SK-N-SH treated with all-trans-retinoic acid at 6 μM for 48 hours (cell line): ENCODE measurements around the gene ASIC4.
A peak's percentile ranks its signal among the peaks of the same experiment; 100 is the strongest.

Experiments
- ATAC-seq: fragments of 200-7000 bp; cut with Tn5 transposase; 3 replicates; pipeline ENCODE4 v1.9.1; 2020; ENCODE audit warnings: mild to moderate bottlenecking, moderate library complexity
- ARNTL ChIP-seq: fragments of 450-650 bp; formaldehyde crosslinking; IDR thresholded peaks from 2 replicates; pipeline ENCODE4 v1.5.0; 2020; ENCODE audit warnings: low read depth, mild to moderate bottlenecking, moderate library complexity, borderline replicate concordance
- BACH2 ChIP-seq: fragments of 250-450 bp; sonication (Bioruptor Pico); IDR thresholded peaks from 2 replicates; pipeline ENCODE4 v1.9.0; 2021; ENCODE audit warnings: mild to moderate bottlenecking, borderline replicate concordance
- CREB5 ChIP-seq: fragments of 250-450 bp; sonication (Bioruptor Pico); IDR thresholded peaks from 2 replicates; pipeline ENCODE4 v1.5.1; 2020; ENCODE audit warnings: low read depth, mild to moderate bottlenecking, moderate library complexity
- CSDC2 ChIP-seq: fragments of 250-450 bp; sonication (Bioruptor Pico); IDR thresholded peaks from 2 replicates; pipeline ENCODE4 v1.5.0; 2020; ENCODE audit warnings: mild to moderate bottlenecking, moderate library complexity
- CSRNP3 ChIP-seq: fragments of 250-450 bp; sonication (Bioruptor Pico); IDR thresholded peaks from 2 replicates; pipeline ENCODE4 v1.5.1; 2021; ENCODE audit warnings: mild to moderate bottlenecking, moderate library complexity
- ESRRG ChIP-seq: fragments of 250-450 bp; sonication (Bioruptor Pico); IDR thresholded peaks from 2 replicates; pipeline ENCODE4 v1.6.1; 2021; ENCODE audit warnings: mild to moderate bottlenecking
- GLIS3 ChIP-seq: fragments of 250-450 bp; sonication (Bioruptor Pico); IDR thresholded peaks from 2 replicates; pipeline ENCODE4 v1.5.0; 2020; ENCODE audit warnings: mild to moderate bottlenecking, moderate library complexity
- ISL1 ChIP-seq: fragments of 250-450 bp; sonication (Bioruptor Pico); IDR thresholded peaks from 2 replicates; pipeline ENCODE4 v2.1.2; 2022; ENCODE audit warnings: mild to moderate bottlenecking, moderate library complexity
- OSR1 ChIP-seq: fragments of 250-450 bp; sonication (Bioruptor Pico); IDR thresholded peaks from 2 replicates; pipeline ENCODE4 v1.8.0; 2022; ENCODE audit warnings: moderate library complexity, mild to moderate bottlenecking, inconsistent platforms
- PPARA ChIP-seq: fragments of 250-450 bp; sonication (Bioruptor Pico); IDR thresholded peaks from 2 replicates; pipeline ENCODE4 v1.5.0; 2020; ENCODE audit warnings: mild to moderate bottlenecking, borderline replicate concordance
- RARB ChIP-seq: fragments of 250-450 bp; sonication (Bioruptor Pico); IDR thresholded peaks from 2 replicates; pipeline ENCODE4 v1.8.0; 2021; ENCODE audit warnings: mild to moderate bottlenecking, moderate library complexity
- SNAI2 ChIP-seq: fragments of 250-450 bp; sonication (Bioruptor Pico); IDR thresholded peaks from 2 replicates; pipeline ENCODE4 v1.5.0; 2020; ENCODE audit warnings: mild to moderate bottlenecking, moderate library complexity
- TCF4 ChIP-seq: fragments of 250-450 bp; sonication (Bioruptor Pico); IDR thresholded peaks from 2 replicates; pipeline ENCODE4 v1.8.0; 2021; ENCODE audit warnings: mild to moderate bottlenecking, moderate library complexity, borderline replicate concordance
- TOX ChIP-seq: fragments of 250-450 bp; sonication (Bioruptor Pico); IDR thresholded peaks from 2 replicates; pipeline ENCODE4 v1.8.0; 2021; ENCODE audit warnings: mild to moderate bottlenecking, moderate library complexity, borderline replicate concordance
- TSHZ2 ChIP-seq: fragments of 250-450 bp; sonication (Bioruptor Pico); IDR thresholded peaks from 2 replicates; pipeline ENCODE4 v1.5.0; 2020; ENCODE audit warnings: mild to moderate bottlenecking, moderate library complexity
- ZC3H10 ChIP-seq: fragments of 250-450 bp; sonication (Bioruptor Pico); IDR thresholded peaks from 2 replicates; pipeline ENCODE4 v1.5.1; 2021; ENCODE audit warnings: mild to moderate bottlenecking, moderate library complexity
- ZFP30 ChIP-seq: fragments of 450-650 bp; formaldehyde crosslinking; IDR thresholded peaks from 2 replicates; pipeline ENCODE4 v1.5.0; 2022; ENCODE audit warnings: mild to moderate bottlenecking, moderate library complexity
- ZNF565 ChIP-seq: fragments of 450-650 bp; formaldehyde crosslinking; conservative IDR thresholded peaks from 2 replicates; pipeline ENCODE4 v1.5.0; 2020; ENCODE audit warnings: low read depth, mild to moderate bottlenecking, moderate library complexity
- ZNF70 ChIP-seq: fragments of 450-650 bp; formaldehyde crosslinking; IDR thresholded peaks from 2 replicates; pipeline ENCODE4 v1.5.0; 2020; ENCODE audit warnings: mild to moderate bottlenecking, moderate library complexity
- ZNF8 ChIP-seq: fragments of 450-650 bp; formaldehyde crosslinking; IDR thresholded peaks from 2 replicates; pipeline ENCODE4 v1.5.0; 2020; ENCODE audit warnings: mild to moderate bottlenecking, moderate library complexity
- TF ChIP-seq, protein P1 (sequence below): fragments of 250-450 bp; sonication (Bioruptor Pico); IDR thresholded peaks from 2 replicates; pipeline ENCODE4 v1.8.0; 2020; ENCODE audit warnings: mild to moderate bottlenecking, moderate library complexity, borderline replicate concordance

Gene ASIC4

GRCh38 chr2:219508971-219509779 lies 5.1 kb upstream of the ASIC4 start:
- ATAC-seq = peak; percentile 50
- TF ChIP-seq ZC3H10 (CRISPR knock-in tag) (no peak), TCF4 (no peak), RARB (CRISPR knock-in tag) (no peak), ZNF70 (no peak), BACH2 (CRISPR knock-in tag) (no peak), TSHZ2 (CRISPR knock-in tag) (no peak), SNAI2 (CRISPR knock-in tag) (no peak), OSR1 (CRISPR knock-in tag) (no peak), ESRRG (CRISPR knock-in tag) (no peak), ZNF8 (no peak), GLIS3 (CRISPR knock-in tag) (no peak), ISL1 (CRISPR knock-in tag) (no peak), PPARA (CRISPR knock-in tag) (no peak), CSDC2 (CRISPR knock-in tag) (no peak), ARNTL (CRISPR knock-in tag) (no peak), TOX (CRISPR knock-in tag) (no peak), ZNF565 (CRISPR knock-in tag) (no peak)

DNA sequence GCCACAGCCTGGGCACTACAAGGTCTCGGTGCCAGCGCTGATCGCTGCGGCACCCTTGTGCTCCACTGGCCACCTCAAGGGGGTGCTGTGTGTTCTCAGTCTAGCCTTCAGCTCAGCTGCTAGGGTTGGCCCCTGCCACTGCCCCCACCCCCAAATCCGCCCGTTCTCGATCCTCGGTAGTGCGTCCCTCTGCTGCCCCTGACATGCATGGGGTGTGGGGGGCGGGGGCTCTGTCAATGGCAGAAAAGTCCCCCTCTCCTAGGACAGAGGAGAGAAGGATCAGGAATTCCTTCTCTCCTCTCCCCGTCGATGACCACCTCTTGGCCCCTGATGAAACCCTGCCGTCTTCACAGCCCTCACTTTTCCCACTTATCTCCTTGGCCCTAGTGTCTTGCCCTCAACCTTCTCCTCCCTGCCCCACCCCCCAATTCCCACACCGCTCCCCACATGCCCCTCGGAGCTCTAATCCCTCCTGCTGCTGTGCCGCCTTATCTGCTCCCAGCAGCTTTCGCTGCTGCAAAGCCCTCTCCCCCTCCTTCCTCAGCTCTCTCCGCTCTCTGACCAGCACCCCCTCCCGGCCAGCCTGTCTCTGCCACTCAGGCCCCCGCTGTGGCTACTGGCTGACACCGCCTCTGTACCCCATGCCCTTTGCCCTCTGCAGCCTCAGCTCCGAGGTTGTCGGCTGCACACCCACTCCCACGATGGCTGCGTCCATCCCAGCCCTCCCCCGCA lies 4.3 kb upstream of the ASIC4 start:
- TF ChIP-seq CSRNP3 (CRISPR knock-in tag) = no peak
- no peak for TF ChIP-seq ESRRG (CRISPR knock-in tag)
- no peak for TF ChIP-seq BACH2 (CRISPR knock-in tag)
- no peak for TF ChIP-seq PPARA (CRISPR knock-in tag)
- no peak for TF ChIP-seq ZNF565 (CRISPR knock-in tag)
- TF ChIP-seq CREB5 (CRISPR knock-in tag) = no peak
- no peak for TF ChIP-seq ZFP30
- no peak for TF ChIP-seq CSDC2 (CRISPR knock-in tag)
- TF ChIP-seq OSR1 (CRISPR knock-in tag) = no peak
- TF ChIP-seq TCF4 = no peak
- TF ChIP-seq SNAI2 (CRISPR knock-in tag) = no peak
- no peak for TF ChIP-seq TSHZ2 (CRISPR knock-in tag)
- no peak for TF ChIP-seq RARB (CRISPR knock-in tag)
- TF ChIP-seq, protein P1, sequence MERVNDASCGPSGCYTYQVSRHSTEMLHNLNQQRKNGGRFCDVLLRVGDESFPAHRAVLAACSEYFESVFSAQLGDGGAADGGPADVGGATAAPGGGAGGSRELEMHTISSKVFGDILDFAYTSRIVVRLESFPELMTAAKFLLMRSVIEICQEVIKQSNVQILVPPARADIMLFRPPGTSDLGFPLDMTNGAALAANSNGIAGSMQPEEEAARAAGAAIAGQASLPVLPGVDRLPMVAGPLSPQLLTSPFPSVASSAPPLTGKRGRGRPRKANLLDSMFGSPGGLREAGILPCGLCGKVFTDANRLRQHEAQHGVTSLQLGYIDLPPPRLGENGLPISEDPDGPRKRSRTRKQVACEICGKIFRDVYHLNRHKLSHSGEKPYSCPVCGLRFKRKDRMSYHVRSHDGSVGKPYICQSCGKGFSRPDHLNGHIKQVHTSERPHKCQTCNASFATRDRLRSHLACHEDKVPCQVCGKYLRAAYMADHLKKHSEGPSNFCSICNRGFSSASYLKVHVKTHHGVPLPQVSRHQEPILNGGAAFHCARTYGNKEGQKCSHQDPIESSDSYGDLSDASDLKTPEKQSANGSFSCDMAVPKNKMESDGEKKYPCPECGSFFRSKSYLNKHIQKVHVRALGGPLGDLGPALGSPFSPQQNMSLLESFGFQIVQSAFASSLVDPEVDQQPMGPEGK = no peak
- TF ChIP-seq ARNTL (CRISPR knock-in tag) = no peak
- TF ChIP-seq GLIS3 (CRISPR knock-in tag) = no peak
- ATAC-seq = peak; percentile 88
